Eye (tissue), 1 donor: Measurements from ENCODE around the gene SMARCAL1.
"Not testable (repeated sequence)": the region's sequence is repeated elsewhere in the genome, so short reads cannot be mapped to it uniquely, and the experiment has no call there.

Experiments used
- DNase-seq: peaks from one replicate; pipeline ENCODE4 v3.0.0-alpha.2; 2015

SMARCAL1 gene

DNA sequence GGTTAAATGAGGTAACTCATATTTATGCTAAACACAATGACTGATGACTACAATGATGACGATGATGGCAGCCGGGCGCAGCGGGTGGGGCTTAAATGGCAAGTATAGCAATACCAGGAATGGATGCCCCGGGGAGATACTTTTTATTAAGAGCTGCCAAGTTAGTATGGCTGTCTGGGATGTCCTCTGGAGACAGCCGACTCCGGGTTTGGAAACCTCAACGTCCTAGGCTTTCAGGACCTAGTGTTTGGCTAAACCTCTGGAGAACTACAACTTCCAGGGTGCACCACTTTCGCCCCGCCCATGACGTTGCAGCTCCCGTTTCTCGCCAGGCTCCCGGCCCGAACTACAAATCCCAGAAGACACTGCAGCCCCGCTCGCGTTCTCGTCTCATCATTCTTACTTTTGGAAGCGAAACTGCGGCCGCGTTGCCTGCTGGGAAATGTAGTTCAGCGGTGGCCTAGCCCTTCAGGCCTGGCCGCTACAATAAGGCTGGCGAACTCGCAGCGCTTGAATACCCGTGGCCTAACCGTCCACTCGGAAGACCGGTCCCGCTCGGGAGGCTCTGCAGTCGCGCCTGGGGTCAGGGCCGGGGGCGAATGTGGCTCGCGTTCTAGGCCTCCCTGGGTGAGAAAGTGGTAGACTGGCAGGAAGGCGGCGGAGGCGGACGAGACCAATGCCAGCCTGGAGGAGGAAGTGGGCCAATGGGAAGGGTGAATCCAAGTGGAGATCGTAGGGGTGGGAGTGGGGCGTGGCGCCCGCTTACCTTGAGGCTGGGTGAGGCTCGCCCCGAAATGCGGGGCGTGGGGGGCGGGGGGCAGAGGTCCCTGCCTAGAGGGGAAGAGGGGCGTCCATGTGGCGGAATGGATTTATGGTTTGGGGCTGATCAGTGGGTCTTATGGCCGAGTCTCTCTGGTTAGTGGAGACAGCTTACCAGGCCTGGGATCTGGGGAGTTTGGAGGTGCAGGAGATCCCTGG lies at the start of gene SMARCAL1:
TSS of gene SMARCAL1 (plus strand) at position 463 of the 978 bp plus-strand sequence. CDS start 2,221 bp downstream, outside the sequence.
- DNase-seq, result peak; percentile 100

DNA sequence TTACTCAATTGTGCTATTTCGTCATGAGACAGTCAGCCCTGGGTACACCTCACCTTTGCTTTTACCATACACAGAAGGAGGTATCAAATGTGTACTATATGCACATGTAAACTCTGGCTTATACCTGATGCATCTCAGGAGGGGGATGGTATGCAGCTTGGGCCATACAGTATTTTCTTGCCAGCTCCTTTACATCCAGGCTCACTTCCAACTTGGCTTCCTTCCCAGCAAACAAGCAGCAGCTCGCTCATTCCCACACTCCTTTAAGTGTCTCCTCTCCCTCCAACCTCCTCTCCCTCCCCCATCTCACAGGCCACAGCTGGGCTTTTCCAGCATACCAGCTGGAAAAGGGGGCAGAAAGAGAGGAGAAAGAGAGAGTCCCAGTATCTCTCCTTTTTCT lies 49.6 kb upstream of the SMARCAL1 start:
- DNase-seq, result peak; percentile 51

DNA sequence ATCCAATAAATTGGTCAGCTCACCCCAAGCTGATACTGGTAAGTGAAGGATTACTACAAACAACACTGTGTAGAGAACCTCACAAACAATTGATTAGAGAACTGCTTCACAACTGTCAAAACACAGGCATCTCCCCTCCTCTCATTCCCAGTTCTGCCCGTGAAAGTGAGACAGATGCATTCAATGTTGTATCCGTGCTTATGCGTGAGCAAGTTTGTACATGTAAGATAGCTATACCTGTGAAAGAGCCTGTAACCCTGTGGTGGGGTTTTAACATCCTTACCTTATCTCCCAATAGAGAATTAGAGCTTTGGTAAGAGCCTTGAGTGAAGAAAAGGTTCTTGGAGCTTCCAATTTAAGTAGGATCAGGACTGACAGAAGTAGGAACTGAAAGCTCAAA lies 49.1 kb upstream of the SMARCAL1 start:
- no peak for DNase-seq

DNA sequence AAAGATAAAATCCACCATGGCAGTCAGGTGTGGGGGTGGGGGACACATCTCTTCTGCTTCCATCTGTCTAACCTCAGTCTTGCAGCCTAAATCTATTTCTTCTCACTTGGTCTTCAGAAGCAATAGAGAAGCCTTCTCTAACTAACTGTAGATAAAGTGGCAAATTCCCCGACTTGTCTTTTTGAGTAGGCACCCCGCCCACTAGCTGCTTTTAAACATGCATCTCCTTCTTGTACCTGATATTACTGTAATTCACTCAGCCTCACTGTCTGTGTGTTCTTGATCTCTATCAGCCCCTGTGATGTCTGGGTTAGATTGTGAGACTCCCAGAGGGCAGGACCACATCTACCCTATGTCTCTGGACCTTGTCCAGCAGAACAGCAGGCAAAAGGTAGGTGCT lies 46.8 kb upstream of the SMARCAL1 start:
- DNase-seq, result no peak

- no peak for DNase-seq
Measured at GRCh38 chr2:216366777-216367471, 45.4 kb upstream of the SMARCAL1 start.

DNA sequence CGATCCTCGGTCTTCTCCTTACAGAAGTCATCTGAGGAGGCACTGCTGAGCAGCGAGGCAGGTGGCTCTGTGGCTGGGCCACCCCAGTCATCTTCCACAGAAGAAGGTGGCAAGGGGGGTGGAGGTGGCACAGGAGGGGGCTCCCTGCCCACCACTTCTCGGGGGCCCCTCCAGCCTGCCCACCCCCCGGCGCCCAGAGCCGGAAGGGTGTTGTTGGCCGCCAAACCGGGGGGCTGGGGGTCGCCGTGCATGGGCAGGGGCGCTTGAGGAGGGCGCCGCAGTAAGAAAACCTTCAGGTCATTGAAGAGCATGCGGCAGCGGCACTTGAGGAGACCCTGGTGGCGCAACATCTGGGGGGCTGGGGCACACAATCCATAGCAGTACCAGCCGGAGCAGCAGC lies 42.5 kb upstream of the SMARCAL1 start:
- no peak for DNase-seq

DNA sequence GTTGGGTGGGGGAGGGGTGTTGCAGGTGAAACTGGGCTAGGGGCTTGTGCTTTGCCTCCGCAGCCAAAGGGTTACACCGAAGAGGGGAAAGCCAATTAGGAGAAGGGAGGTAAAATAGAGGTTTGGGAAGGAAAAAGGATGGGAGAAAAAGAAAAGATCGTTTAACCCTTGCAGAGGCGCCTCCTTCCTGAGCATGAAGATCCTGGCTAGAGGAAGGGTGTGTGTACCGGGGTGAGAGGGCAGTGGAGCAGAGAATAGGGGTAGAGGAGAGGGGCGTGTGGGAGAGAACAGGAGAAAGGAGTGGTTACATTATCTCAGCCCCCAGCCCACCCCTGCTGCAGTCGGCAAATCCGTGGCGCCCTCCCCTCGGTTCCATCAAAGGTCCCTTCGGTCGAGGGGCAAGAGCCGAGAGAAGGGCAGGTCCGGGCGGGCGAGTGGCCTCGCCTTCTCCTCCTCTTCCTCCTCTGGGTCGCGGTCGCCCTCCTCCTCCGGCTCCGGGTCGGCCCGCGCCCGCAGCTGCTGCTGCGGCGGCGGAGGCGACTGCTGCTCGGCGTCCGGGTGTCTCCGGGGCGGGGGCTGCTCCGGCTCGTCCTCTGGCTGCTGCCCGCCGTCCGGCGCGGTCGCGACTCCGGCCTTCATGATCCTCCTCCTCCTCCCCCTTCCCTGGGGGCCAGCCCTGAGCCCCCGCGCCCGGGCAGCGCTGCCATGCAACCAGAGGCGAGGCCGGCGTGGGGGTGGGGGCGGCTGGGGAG lies 41.1 kb upstream of the SMARCAL1 start:
- DNase-seq, result peak; percentile 54

- DNase-seq, result peak; percentile 93
Measured at GRCh38 chr2:216371721-216372702, 40.3 kb upstream of the SMARCAL1 start, which contains the start of gene MARCHF4. Gene MARCHF4, minus strand, starts transcription at chr2:216372483. Its CDS starts 2,223 bp downstream, at chr2:216370260.

DNA sequence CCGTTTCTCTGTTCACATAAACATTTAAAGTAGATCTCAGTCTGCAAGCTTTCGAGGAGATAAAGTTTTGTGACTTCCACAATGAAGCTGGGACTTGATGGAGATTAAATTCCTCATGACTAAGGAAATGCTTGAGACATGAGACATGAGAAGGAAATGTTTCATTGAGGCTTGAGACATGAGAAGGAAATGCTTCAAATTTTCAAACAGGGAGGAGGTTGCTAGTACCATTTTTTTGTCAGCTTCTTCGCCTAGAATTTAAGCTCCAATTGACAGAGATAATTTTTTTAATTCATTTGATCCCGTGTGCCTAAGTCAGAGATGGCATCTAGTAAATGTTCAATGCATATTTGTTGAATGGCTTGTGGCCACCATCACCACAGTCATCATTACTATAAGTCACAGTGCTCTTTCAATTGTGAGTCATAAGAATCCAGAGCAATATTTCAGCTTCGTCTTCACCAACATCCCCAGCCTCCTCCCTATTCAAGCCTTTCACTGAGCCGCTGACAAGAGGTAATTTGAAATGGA lies 39.5 kb upstream of the SMARCAL1 start:
- no peak for DNase-seq

DNA sequence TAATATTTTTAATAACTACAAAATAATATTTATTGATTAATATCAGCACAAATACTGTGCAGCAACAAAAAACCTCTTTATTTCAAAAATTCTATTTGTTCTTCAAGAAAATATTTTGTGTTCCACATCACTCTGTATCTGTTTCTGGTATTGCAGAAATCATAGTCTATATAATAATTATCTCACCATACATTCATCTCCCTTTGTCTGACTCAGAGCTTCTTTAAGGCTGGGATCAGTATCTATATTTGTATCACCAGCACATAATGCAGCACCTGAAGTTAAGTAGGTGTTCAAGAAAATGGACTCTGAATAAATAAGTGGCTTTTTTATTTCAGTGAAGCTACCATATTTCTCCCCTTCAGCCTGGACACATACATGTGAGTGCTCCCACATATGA lies 38.4 kb upstream of the SMARCAL1 start:
- DNase-seq, result no peak

DNA sequence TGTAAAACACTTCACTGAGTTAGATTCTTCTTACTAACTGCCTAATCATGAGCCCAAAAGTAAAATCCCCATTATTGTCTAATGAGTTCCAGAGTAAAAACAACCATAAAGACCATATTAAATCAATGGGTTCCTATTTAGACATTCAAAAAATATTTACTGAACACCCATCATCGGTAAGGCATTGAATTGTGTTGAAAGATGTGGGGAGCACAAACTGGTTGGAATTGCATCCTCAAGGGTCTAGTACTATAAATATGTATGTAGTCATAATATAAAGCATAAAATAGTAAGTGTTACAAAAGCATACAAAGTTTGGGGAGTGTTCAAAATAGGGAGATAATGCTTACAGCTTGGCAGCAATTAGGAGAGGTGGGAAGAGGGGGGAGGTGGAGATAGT lies 37.0 kb upstream of the SMARCAL1 start:
- no peak for DNase-seq

DNA sequence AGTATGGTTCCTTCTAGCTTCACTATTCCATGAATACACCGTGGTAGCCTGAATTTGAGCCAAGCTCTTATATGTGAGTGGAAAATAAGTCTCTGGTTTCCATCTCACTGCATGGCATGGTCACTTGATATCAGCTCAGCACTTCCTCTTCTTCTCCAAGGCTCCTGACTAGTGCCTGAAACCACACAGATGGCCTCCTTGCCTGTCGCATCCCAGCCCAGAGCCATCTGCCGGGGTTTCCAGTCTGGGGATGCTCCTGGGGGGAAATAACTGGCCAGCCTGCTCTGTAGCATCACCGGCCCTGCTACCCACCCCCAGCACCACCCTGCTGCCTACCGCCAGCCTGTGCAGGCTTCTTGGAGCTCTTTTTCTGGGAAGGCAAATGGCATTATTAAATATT lies 32.3 kb upstream of the SMARCAL1 start:
- peak; percentile 20 for DNase-seq

DNA sequence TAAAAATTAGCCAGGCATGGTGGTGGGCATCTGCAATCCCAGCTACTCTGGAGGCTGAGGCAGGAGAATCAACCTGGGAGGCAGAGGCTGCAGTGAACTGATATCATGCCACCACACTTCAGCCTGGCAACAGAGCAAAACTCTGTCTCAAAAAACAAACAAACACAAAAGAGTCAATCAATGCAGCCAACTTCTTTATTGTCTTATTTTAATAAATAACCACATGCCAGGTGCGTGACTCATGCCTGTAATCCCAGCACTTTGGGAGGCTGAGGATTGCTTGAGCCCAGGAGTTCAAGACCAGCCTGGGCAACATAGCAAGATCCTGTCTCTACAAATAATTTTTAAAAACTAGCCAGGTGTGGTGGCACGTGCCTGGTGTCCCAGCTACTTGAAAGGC lies 27.9 kb upstream of the SMARCAL1 start:
- not testable (repeated sequence) for DNase-seq

DNA sequence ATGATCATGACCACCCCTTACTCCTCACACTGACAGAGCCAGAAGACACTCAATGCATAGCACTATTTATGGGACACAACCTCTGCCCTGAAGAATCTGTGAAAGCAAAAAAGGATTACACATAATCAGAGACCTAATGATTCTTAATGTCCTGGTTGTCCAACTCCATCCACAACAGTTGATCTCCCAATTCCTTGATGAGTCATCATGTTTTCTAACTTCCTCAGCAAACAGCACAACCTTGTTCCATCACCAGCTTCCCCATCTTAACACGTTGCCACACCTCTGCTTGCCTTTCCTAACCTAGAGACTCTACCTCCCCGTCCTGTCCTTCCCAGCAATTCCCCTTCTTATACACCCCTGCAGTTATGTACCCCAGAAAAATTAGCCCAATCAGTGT lies 26.8 kb upstream of the SMARCAL1 start:
- no peak for DNase-seq

DNA sequence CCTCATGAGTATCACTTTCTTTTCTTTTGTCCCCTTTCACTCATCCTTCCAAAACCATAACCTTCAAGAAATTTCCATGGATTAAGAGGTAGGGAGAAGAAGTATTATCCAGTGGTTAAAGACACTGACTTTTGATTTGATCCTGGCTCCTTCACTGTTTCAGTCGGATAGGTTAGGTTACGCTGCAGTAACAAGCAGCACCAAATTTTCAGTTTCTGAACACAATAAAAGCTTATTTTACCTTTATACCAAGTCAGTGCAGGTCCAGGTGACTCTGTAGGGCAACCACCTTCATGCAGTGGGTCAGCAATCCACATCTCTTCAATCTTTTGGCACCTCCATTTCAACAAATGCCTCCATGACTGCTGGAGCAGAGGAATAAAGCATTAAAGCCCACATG lies 25.0 kb upstream of the SMARCAL1 start:
- no peak for DNase-seq

DNA sequence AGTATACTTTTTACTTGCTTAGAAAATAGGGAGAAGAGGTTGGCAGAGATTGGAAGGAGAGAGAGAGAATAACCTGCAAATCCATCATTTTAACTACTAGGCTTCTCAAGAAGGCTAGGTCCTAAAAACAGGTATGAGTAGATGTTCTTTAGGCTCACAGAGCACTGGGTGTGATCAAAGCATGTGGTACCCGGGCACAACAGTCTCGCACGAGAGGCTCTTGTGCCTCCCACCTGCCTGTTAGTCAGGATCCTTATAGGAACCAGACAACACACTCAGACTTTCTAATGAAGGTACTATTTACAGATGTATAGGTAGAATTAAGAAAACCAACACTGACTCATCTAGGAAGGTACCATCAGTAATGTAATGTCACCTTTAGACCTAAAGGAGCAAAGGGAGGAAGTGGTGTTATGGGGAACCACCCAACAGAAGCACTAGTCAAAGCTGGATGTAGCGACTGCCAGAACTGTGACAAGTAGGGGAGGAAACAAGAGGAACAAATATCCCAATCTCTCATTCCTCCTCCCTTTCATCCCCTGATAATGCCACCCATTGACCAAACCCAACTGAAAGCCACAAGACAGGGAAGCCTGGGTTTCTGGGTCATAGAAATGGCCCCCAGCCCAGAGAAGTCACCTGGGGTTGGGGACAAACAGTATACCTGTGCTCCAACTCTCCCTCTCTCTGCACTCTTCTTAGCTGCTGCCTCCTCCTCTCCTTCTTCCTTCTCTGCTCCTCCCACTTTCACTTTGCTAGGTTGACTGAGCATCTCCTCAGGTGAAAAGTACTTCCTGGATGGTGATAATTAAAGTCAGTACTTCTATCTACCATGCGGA lies 24.0 kb upstream of the SMARCAL1 start:
- DNase-seq, result no peak

- no peak for DNase-seq
Measured at GRCh38 chr2:216389570-216389969, 22.7 kb upstream of the SMARCAL1 start.

DNA sequence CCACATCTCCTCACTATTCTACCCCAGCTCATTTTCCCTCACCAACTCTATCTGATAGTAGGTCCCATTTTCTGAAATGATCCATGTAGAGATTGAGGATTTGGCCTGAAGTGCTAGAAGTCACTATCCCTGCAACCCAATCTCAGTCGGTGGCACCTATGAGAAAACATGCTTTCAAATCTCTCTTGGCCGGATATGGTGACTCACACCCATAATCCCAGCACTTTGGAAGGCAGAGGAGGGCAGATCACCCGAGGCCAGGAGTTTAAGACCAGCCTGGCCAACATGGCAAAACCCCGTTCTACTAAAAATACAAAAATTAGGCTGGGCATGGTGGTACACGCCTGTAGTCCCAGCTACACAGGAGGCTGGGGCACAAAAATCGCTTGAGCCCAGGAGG lies 20.9 kb upstream of the SMARCAL1 start:
- no peak for DNase-seq

DNA sequence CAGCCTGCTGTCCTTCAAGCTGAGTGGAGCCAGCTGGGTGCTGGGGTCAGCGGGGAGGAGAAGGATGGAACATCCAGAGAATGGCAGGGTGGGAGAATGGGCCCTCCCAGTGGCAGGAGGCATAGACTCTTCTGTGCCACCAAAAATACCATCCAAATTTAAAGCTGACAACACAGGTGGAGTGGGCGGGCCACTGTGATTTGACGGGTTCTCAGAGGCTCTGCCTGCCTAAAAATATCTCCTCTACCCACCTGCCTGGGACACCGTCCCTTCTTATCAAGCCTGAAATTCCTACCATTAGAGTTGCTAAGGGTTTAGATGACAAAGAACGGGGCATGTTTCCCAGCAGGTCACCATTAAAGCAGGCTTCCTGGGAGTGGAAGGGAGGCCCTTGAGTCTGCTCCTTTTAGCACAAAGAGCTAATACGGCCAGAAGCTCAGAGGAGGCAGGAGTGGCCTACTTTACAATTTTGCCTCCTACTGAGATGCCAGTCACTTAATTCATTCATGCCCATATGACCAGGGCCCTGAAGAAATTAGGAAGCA lies 20.2 kb upstream of the SMARCAL1 start:
- DNase-seq, result no peak
